Prostate gland (tissue), 2 donors: ENCODE results near the gene SNAI3. TPM values are rescaled to one million over a fixed set of nuclear protein-coding genes. Genes with fewer than 3 reads are reported as not detected.
A peak's percentile ranks its signal among the peaks of the same experiment; 100 is the strongest.

Source experiments
- DNase-seq: peaks from one replicate; pipeline ENCODE4 v3.0.0-alpha.2; 2019; ENCODE audit warnings: low spot score
- H3K27ac ChIP-seq, 2 donors: fragments of 200-600 bp; sonication (generic); 2 replicates each; pipeline ENCODE4 v1.5.1; 2017 to 2019
- H3K27me3 ChIP-seq: fragments of 200-600 bp; sonication (generic); replicated peaks from 2 replicates; pipeline ENCODE4 v1.5.1; 2019; ENCODE audit not compliant: insufficient read depth
- H3K36me3 ChIP-seq, 2 donors: fragments of 200-600 bp; sonication (generic); 1 replicate in 1 of 2; 2 replicates in 1 of 2; pipeline versions ENCODE4 v1.5.1 to v1.8.1; 2017 to 2019
- H3K4me1 ChIP-seq: fragments of 200-600 bp; sonication (generic); replicated peaks from 2 replicates; pipeline ENCODE4 v1.5.1; 2019
- H3K4me3 ChIP-seq, 2 donors: fragments of 200-600 bp; sonication (generic); 2 replicates each; pipeline ENCODE4 v1.5.1; 2017 to 2019
- H3K9me3 ChIP-seq: fragments of 200-600 bp; sonication (generic); 2 replicates; pipeline ENCODE4 v1.5.1; 2017
- POLR2A ChIP-seq: fragments of 450-650 bp; IDR thresholded peaks from one replicate; pipeline ENCODE4 v1.6.1; 2016; ENCODE audit warnings: antibody characterized with exemption, mild to moderate bottlenecking
- POLR2AphosphoS5 ChIP-seq: sonication (generic); formaldehyde crosslinking; IDR thresholded peaks from one replicate; pipeline ENCODE4 v1.6.1; 2017; ENCODE audit warnings: antibody characterized with exemption
- WGBS: methylation state at CpG from one replicate; pipeline ENCODE4 v1.1.5; 2018; 5-methylcytosine and 5-hydroxymethylcytosine counted together
- intact Hi-C: fragments of 100-400 bp; cut with DNase I; formaldehyde crosslinking; loops from one replicate; pipeline ENCODE4 v1.14.2; 2022
- total RNA-seq, 2 donors: library from RNA; depleted of rRNA; stranded (reverse); fragments of >200 nt; gene quantifications; one replicate each; pipeline ENCODE4 v1.1.0, GENCODE V29; 2016
- TF ChIP-seq, protein P1 (sequence below), 4 experiments: fragments of 200-600 bp in 2 of 4; fragments of 450-650 bp in 2 of 4; sonication (generic) in 2 of 4; IDR thresholded peaks; 1 replicate in 3 of 4; 2 replicates in 1 of 4; pipeline ENCODE4 v1.5.1; 2016 to 2019; ENCODE audit warnings: antibody characterized with exemption in 4 of 4, mild to moderate bottlenecking in 2 of 4, moderate library complexity in 2 of 4

Gene SNAI3
- total RNA-seq, 2 donors from 2014 or later, result 0.46 to 2.8 TPM

DNA sequence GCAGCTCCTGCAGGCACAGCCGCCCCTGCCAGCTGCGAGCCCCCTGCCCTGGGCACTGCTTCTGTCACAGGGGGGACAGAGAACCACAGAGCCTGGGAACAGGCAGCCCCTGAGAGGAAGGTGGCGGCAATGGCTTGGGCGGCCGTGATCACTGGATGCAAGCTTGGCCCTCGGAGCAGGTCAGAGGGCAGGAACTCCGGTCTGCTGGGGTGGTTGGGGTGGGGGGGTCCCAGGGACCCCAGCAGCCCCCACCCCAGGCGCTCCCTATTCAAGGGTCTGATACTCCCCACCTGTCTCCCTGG is 33.6 kb downstream of the SNAI3 start:
- H3K9me3 ChIP-seq, result no peaks in the 10 kb centered on the region
- H3K4me1 ChIP-seq, result no peaks in the 10 kb centered on the region
- peaks cover 0 to 5% of the 10 kb centered on the region in 2 donors for H3K36me3 ChIP-seq
- H3K4me3 ChIP-seq, result no peak overlapping the region
- H3K27me3 ChIP-seq, result no peaks in the 10 kb centered on the region
- DNase-seq, result no peak
- intact Hi-C loops, result no loop called here
- TF ChIP-seq, protein P1, sequence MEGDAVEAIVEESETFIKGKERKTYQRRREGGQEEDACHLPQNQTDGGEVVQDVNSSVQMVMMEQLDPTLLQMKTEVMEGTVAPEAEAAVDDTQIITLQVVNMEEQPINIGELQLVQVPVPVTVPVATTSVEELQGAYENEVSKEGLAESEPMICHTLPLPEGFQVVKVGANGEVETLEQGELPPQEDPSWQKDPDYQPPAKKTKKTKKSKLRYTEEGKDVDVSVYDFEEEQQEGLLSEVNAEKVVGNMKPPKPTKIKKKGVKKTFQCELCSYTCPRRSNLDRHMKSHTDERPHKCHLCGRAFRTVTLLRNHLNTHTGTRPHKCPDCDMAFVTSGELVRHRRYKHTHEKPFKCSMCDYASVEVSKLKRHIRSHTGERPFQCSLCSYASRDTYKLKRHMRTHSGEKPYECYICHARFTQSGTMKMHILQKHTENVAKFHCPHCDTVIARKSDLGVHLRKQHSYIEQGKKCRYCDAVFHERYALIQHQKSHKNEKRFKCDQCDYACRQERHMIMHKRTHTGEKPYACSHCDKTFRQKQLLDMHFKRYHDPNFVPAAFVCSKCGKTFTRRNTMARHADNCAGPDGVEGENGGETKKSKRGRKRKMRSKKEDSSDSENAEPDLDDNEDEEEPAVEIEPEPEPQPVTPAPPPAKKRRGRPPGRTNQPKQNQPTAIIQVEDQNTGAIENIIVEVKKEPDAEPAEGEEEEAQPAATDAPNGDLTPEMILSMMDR (IDR thresholded peaks at IDR 0.05), result no peak
- TF ChIP-seq POLR2A (no peak), POLR2AphosphoS5 (no peak)
- WGBS, result 95% methylated on average over 8 of the region's 8 CpGs
- H3K27ac ChIP-seq, result no peak overlapping the region

DNA sequence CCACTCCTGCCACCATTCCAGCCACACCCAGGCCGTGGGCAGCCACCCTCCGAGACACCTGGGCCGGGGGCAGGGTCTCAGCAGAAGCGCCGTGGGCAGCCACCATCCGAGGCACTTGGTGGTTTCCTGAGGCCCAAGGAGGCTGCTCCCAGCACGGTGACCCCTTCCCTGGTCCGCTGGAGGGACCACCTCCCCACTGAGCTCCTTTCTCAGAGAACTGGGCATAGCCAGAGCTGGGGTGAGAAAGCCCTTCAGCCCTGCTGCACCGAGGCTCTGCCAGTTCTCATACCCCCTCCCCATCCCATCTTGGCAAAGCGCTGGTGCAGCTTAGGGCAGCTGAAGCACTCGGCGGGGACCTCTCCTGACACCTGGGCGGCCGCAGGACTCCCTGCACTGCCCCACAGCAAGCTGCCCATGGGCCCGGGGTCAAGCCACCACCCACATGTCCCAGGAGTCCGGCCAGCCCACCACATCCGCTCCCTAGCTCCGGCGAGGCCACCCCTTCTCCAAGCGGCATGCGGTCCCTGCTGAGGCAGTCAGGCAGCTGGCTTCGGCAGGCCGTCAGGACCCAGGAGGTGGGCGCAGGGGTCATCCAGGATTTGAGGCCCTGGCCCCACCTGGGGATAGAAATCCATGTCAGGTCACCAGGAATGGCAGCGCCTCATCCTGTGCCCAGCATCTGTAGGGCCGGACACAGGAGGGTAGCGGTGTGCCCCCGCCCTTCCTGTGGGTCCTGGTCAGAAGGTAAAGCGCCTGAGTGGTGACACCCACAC is 34.1 kb downstream of the SNAI3 start:
- peaks cover 0 to 5% of the 10 kb centered on the region in 2 donors for H3K36me3 ChIP-seq
- no peaks in the 10 kb centered on the region for H3K4me1 ChIP-seq
- H3K9me3 ChIP-seq, result no peaks in the 10 kb centered on the region
- H3K4me3 ChIP-seq, result no peak overlapping the region
- TF ChIP-seq POLR2A (no peak), POLR2AphosphoS5 (no peak)
- TF ChIP-seq, protein P1 (IDR thresholded peaks at IDR 0.05), result no peak
- 85% methylated on average over 23 of the region's 29 CpGs for WGBS
- DNase-seq, result no peak
- no peak overlapping the region for H3K27ac ChIP-seq
- H3K27me3 ChIP-seq, result no peaks in the 10 kb centered on the region
- intact Hi-C loops, result no loop called here

DNA sequence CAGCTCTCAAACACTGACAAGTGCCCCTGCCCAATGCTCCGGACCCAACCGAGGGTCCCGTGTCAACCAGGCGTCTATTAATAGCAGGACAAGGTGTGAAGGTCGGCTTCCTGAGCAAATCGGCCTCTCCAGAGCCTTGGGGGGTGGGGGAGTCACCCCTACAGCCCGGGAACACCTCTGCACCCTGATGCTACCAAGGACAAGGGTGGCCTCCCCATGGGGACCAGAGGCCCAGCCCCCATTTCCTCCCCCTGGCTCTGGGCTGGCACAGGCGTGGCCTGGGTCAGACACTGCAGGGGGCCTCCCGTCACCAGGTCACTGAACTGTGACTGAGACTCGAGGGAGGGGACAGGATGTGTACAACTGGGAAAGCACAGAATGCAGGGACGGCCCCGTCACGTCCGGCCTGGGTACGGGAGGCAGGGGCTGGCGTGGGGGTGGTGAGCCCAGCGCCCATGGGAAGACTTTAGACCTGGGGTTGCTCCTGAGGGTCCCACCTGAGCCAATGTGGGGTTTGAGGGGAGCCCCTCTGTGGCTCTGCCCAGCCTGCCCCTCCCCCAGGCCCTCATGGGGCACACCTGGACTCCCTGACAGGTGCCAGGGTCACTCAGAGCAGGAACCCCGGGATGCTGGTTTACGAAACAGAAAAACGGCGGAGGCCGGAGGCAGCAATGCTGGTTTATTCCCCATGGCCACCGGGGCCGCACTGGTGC is 34.9 kb downstream of the SNAI3 start:
- no peaks in the 10 kb centered on the region for H3K4me1 ChIP-seq
- no peak for DNase-seq
- H3K36me3 ChIP-seq, result peaks cover 0 to 5% of the 10 kb centered on the region in 2 donors

DNA sequence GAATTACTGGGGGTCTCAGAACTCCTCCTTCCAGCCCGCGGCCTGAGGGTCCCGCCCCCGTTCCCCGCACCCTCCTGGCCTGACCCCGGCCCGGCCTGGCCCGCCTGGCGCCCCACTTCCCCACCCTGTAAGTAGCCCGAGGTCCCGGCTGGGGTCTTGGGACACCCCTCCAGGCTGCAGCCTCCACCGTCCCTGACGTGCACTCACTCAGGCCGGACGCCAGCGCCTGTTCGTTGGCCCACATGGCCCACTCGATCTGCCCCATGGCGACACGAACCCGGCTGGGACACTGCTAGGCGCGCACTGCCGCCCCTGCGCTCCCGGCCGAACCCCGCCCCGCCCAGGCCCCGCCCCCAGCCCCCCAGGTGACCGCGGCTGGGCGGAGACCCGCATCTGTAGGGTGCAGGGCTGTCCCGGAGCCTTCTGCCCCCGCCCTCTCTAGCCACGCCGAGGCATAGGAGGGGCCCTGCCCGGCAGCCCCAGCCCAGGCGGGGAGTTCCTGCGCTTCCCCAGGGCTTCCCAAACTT is 35.5 kb downstream of the SNAI3 start, which contains the start of gene CYBA:
TSS of gene CYBA (minus strand) at position 305 of the 527 bp plus-strand sequence. CDS start at position 265, 40 bp downstream.
- Histone ChIP-seq H3K27ac (peak within 1 kb of the TSS; percentile 13 to 26), H3K27me3 (no peaks in the 10 kb centered on the region), H3K4me1 (no peaks in the 10 kb centered on the region), H3K36me3 (peaks cover 0 to 5% of the 10 kb centered on the region in 2 donors), H3K9me3 (no peaks in the 10 kb centered on the region), H3K4me3 (peak within 1 kb of the TSS; percentile 46 to 57)
- peak; percentile 41 for DNase-seq
- under 1% methylated on average over 21 of the region's 41 CpGs for WGBS
- peak; percentile 68 for TF ChIP-seq POLR2A
- TF ChIP-seq, protein P1 (IDR thresholded peaks at IDR 0.05), result no peak
- intact Hi-C loops, result no loop called here

More for the DNA sequence above, 34.9 kb downstream of the SNAI3 start:
- no peaks in the 10 kb centered on the region for H3K27me3 ChIP-seq
- WGBS, result 43% methylated on average over 23 of the region's 24 CpGs
- H3K4me3 ChIP-seq, result peak overlapping the region; percentile 46 to 57
- peak overlapping the region; percentile 13 to 26 for H3K27ac ChIP-seq
- H3K9me3 ChIP-seq, result no peaks in the 10 kb centered on the region
- intact Hi-C loops, result no loop called here
- no peak for TF ChIP-seq POLR2A
- TF ChIP-seq, protein P1 (IDR thresholded peaks at IDR 0.05), result no peak
- no peak for TF ChIP-seq POLR2AphosphoS5
